Dermis blood vessel endothelial cell (primary cell): ENCODE results near the gene GLIS1. TPM values are rescaled to one million over a fixed set of nuclear protein-coding genes. Genes with fewer than 3 reads are reported as not detected.
A peak's percentile ranks its signal among the peaks of the same experiment; 100 is the strongest.

Source experiments
- DNase-seq: peaks from one replicate; pipeline ENCODE4 v3.0.0; 2010
- total RNA-seq: library from RNA; depleted of rRNA; stranded (reverse); fragments of >200 nt; gene quantifications from 2 replicates; pipeline ENCODE4 v1.2.3, GENCODE V29; 2014

The GLIS1 gene
- total RNA-seq, 1 donor from 2014 or later = not detected

GRCh38 chr1:53590531-53591515 is 148.1 kb downstream of the GLIS1 start:
- no peak for DNase-seq

GRCh38 chr1:53590104-53590503 is 148.9 kb downstream of the GLIS1 start:
- no peak for DNase-seq

GRCh38 chr1:53589043-53589887 is 149.7 kb downstream of the GLIS1 start:
- no peak for DNase-seq

GRCh38 chr1:53588053-53588779 is 150.7 kb downstream of the GLIS1 start:
- no peak for DNase-seq

GRCh38 chr1:53587252-53587988 is 151.5 kb downstream of the GLIS1 start:
- DNase-seq = no peak

GRCh38 chr1:53586765-53587164 is 152.2 kb downstream of the GLIS1 start:
- no peak for DNase-seq

GRCh38 chr1:53585565-53585964 is 153.4 kb downstream of the GLIS1 start:
- no peak for DNase-seq

GRCh38 chr1:53585129-53585528 is 153.8 kb downstream of the GLIS1 start:
- DNase-seq = peak; percentile 40

- DNase-seq = no peak
Measured at GRCh38 chr1:53584777-53585107, 154.2 kb downstream of the GLIS1 start.

- DNase-seq = no peak
Measured at GRCh38 chr1:53583868-53584776, 154.8 kb downstream of the GLIS1 start.

GRCh38 chr1:53583021-53583867 is 155.7 kb downstream of the GLIS1 start:
- DNase-seq = no peak

GRCh38 chr1:53582211-53583020 is 156.5 kb downstream of the GLIS1 start:
- no peak for DNase-seq

GRCh38 chr1:53581476-53581875 is 157.5 kb downstream of the GLIS1 start:
- no peak for DNase-seq

GRCh38 chr1:53580739-53581475 is 158.1 kb downstream of the GLIS1 start:
- DNase-seq = no peak

- no peak for DNase-seq
Measured at GRCh38 chr1:53580009-53580400, 159.0 kb downstream of the GLIS1 start.

GRCh38 chr1:53579221-53580008 is 159.5 kb downstream of the GLIS1 start:
- no peak for DNase-seq

GRCh38 chr1:53578358-53578757 is 160.6 kb downstream of the GLIS1 start:
- DNase-seq = no peak

- no peak for DNase-seq
Measured at GRCh38 chr1:53577761-53578100, 161.2 kb downstream of the GLIS1 start.
